Erythroblast (primary cell): ENCODE results near the gene GPR171.

Experiments used
- GATA1 ChIP-seq: IDR thresholded peaks from 2 replicates; pipeline ENCODE4 v1.6.1; 2011; ENCODE audit warnings: low read depth, mild to moderate bottlenecking, control low read depth, low read length, moderate library complexity
- POLR2A ChIP-seq: IDR thresholded peaks from 2 replicates; pipeline ENCODE4 v1.6.1; 2011; ENCODE audit warnings: mild to moderate bottlenecking, low read length

DNA sequence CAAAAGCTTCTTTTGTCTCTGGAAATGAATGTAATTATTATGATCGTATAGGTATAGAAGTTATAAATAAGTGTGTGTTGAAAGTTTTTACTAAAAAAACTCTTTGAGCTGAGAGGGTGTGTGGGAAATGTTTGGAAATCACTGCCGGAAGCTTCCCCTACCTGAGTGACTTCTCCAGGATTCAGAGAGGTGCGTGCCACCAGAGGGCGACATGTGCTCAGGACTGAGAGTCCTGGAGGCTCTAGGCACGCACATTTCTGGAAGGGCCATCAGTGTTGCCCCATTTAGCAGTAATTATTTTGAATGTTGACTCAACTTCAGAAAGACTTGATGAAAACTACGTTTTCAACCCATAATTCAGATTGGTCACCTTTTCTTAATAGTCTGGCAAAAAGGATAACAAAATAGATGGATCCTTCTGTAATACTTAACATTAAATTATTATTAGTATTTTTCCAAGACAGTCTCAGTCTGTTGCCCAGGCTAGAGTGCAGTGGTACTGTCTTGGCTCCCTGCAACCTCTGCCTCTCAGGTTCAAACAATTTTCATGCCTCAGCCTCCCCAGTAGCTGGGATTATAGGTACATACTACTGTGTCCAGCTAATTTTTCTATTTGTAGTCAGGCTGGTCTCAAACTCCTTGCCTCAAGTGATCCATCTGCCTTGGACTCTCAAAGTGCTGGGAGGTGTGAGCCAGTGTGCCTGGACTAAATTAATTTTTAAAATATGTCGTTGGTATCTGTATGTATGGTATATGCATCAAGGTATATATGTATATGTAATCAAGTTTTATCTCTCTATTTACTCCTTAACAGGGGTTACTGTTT is 34.5 kb downstream of the GPR171 start:
- TF ChIP-seq POLR2A (no peak), GATA1 (no peak)
